ENCODE results near the gene ZNF831. TPM values are rescaled to one million over a fixed set of nuclear protein-coding genes. Genes with fewer than 3 reads are reported as not detected.

ZNF831 gene
- total RNA-seq, 4 donors from 2014 or later, result under 0.01 to 1.8 (median 0.87) TPM

DNA sequence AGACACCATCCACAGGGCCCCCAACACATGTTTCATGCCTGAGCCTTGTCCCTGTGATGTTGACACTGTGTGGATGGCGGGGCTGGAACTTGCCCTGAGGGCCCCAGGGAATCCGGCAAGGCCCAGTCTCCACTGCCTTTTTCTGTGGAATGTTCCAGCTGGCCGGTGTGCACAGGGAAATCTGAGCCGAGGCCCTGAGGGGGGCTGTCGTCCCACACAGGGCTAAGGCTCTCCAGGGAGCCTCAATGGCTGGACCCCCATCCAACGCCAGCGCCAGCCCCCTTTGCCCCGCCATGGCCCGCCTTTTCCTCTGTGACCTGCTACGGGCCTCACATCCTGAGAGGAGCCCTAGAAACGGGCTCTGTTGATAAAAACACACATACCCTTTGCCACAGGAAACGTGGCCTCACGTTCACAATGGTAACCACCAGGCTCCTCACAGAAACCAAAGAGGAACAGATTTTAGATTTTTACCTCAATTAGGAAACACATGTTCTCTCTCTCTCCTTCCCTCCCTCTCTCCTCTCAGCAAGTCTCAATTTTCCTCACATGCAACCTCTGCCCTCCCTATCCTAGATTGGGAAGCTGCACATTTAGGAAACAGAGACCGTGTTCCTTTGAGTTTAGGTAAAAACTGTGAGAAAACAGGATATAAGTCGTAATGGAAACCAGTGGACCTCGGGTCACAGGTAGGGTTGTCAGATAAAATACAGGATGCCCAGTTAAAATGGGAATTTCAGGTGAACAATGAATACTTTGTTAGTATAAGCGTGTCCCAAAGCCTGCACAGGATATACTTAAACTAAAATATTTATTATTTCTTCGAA lies 13.7 kb upstream of the ZNF831 start:
- H3K36me3 ChIP-seq, result no peaks in the 10 kb centered on the region
- 33 to 38% methylated on average over 18 of the region's 18 CpGs for WGBS, 2 donors
- no peak overlapping the region for H3K4me3 ChIP-seq
- peak overlapping the region in 2 of 4 donors; percentile 50 to 60 for H3K27ac ChIP-seq
- no peaks in the 10 kb centered on the region for H3K27me3 ChIP-seq
- DNase-seq (ENCODE audit: low spot score in 2 of 2), result no peak
- peaks cover 0 to 29% (median 10%) of the 10 kb centered on the region in 4 donors for H3K4me1 ChIP-seq
- no peaks in the 10 kb centered on the region for H3K9me3 ChIP-seq
- TF ChIP-seq EP300 (IDR thresholded peaks at IDR 0.05) (peak in 1 of 2 donors; percentile 26), POLR2A (IDR thresholded peaks at IDR 0.05) (no peak)
- TF ChIP-seq, protein P1, sequence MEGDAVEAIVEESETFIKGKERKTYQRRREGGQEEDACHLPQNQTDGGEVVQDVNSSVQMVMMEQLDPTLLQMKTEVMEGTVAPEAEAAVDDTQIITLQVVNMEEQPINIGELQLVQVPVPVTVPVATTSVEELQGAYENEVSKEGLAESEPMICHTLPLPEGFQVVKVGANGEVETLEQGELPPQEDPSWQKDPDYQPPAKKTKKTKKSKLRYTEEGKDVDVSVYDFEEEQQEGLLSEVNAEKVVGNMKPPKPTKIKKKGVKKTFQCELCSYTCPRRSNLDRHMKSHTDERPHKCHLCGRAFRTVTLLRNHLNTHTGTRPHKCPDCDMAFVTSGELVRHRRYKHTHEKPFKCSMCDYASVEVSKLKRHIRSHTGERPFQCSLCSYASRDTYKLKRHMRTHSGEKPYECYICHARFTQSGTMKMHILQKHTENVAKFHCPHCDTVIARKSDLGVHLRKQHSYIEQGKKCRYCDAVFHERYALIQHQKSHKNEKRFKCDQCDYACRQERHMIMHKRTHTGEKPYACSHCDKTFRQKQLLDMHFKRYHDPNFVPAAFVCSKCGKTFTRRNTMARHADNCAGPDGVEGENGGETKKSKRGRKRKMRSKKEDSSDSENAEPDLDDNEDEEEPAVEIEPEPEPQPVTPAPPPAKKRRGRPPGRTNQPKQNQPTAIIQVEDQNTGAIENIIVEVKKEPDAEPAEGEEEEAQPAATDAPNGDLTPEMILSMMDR (IDR thresholded peaks at IDR 0.05), result no peak

DNA sequence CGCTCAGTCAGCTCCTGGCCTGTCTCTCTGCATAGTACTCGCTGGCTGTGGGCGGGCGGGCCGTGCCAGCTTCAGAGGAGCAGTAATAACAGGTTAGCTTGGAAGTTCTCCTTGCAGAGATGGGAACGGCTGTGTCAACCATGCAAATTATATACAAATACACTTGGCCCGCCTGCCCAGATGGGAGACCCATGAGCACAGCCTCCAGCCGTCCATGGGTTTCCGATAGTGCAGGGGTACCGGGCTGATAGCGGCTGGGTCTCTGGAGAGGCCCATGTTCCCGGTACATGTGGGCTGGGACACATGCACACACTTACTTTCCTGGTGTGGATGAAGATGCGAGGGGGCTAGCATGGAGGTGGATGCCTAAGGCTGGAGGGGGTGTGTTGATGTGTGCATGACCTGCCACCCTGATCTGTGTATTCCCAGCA lies 12.8 kb upstream of the ZNF831 start:
- no peak overlapping the region for H3K4me3 ChIP-seq
- no peaks in the 10 kb centered on the region for H3K9me3 ChIP-seq
- WGBS, 2 donors, result 94 to 97% methylated on average over 12 to 13 of the region's 13 CpGs
- H3K27me3 ChIP-seq, result no peaks in the 10 kb centered on the region
- H3K4me1 ChIP-seq, result peaks cover 0 to 27% (median 10%) of the 10 kb centered on the region in 4 donors
- peak overlapping the region in 2 of 4 donors; percentile 6 to 40 for H3K27ac ChIP-seq
- no peaks in the 10 kb centered on the region for H3K36me3 ChIP-seq
- TF ChIP-seq EP300 (IDR thresholded peaks at IDR 0.05) (no peak), POLR2A (IDR thresholded peaks at IDR 0.05) (no peak)
- TF ChIP-seq, protein P1 (IDR thresholded peaks at IDR 0.05), result no peak
- DNase-seq (ENCODE audit: low spot score in 2 of 2), result no peak

DNA sequence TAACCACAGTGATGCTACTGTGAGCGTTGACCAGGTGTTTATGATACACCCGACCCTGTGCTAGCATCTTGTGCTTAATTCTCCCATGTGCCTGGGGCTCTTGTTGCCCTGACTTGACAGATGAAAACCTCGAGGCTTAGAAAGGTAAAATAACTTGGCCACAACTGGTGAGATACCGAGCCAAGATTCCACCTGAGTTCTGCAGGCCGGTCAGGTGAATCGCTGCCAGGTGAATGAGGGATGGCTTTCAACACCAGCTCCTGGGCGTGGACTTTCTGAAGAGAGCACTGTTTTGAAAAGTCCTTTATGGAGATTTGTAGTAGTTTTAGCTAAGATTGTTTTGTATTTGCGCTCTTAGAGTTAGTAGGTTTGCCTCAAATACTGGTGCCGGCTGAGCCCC lies 12.2 kb upstream of the ZNF831 start:
- WGBS, 2 donors, result 88 to 90% methylated on average over 9 of the region's 9 CpGs
- Histone ChIP-seq H3K4me3 (no peak overlapping the region), H3K27me3 (no peaks in the 10 kb centered on the region), H3K4me1 (peaks cover 0 to 21% (median 10%) of the 10 kb centered on the region in 4 donors), H3K9me3 (no peaks in the 10 kb centered on the region), H3K27ac (no peak overlapping the region), H3K36me3 (no peaks in the 10 kb centered on the region)
- DNase-seq (ENCODE audit: low spot score in 2 of 2), result no peak
- TF ChIP-seq POLR2A (IDR thresholded peaks at IDR 0.05) (no peak), EP300 (IDR thresholded peaks at IDR 0.05) (no peak)
- TF ChIP-seq, protein P1 (IDR thresholded peaks at IDR 0.05), result no peak

DNA sequence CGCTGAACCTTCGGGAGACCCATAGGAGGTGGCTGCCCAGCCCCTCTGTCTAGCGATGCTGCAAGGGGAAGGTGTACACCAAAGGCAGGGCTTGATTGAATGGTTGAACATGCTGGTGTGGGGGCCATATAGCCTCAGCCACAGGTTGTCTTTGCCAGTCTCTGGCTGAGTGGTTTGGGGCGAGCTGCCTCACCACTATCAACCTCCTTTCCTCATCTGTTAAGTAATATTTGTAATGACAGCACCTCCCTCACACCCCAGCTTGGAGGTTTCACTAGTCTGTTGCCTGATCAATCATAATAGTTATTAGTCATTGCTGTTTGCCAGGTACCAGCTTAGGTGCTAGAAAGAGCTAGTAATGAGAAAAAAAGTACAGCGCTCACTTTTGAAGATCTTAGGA lies 11.8 kb upstream of the ZNF831 start:
- H3K27ac ChIP-seq, result no peak overlapping the region
- H3K4me1 ChIP-seq, result peaks cover 0 to 20% (median 8%) of the 10 kb centered on the region in 4 donors
- no peaks in the 10 kb centered on the region for H3K27me3 ChIP-seq
- no peaks in the 10 kb centered on the region for H3K9me3 ChIP-seq
- H3K36me3 ChIP-seq, result no peaks in the 10 kb centered on the region
- no peak for DNase-seq (ENCODE audit: low spot score in 2 of 2)
- WGBS, 2 donors, result 92 to 96% methylated on average over 4 to 5 of the region's 5 CpGs
- no peak overlapping the region for H3K4me3 ChIP-seq
- TF ChIP-seq EP300 (IDR thresholded peaks at IDR 0.05), result no peak
- TF ChIP-seq, protein P1 (IDR thresholded peaks at IDR 0.05), result no peak
- no peak for TF ChIP-seq POLR2A (IDR thresholded peaks at IDR 0.05)

Data from tibial nerve (tissue), 4 donors.